Astrocyte (in vitro differentiated cells and primary cell): ENCODE data around the gene PCDHGB4.
A peak's percentile ranks its signal among the peaks of the same experiment; 100 is the strongest.
"Not testable (repeated sequence)": the region's sequence is repeated elsewhere in the genome, so short reads cannot be mapped to it uniquely, and the experiment has no call there.

Experiments used
- CTCF ChIP-seq: IDR thresholded peaks from 2 replicates; pipeline ENCODE4 v1.5.1; 2011; ENCODE audit warnings: low read depth, mild to moderate bottlenecking, inconsistent platforms, low read length, moderate library complexity; ENCODE audit not compliant: insufficient read depth
- EZH2 ChIP-seq: IDR thresholded peaks from 2 replicates; pipeline ENCODE4 v1.6.1; 2012; ENCODE audit warnings: mild to moderate bottlenecking, low read length, inconsistent platforms; ENCODE audit not compliant: insufficient read depth

GRCh38 chr5:141397756-141398551 lies 10.5 kb downstream of the PCDHGB4 start, which contains the start of gene PCDHGB5:
- peak; percentile 41 for TF ChIP-seq CTCF
- not testable (repeated sequence) for TF ChIP-seq EZH2
